GM19395 (cell line): Measurements from ENCODE around the gene NPLOC4.
"Not testable (repeated sequence)": the region's sequence is repeated elsewhere in the genome, so short reads cannot be mapped to it uniquely, and the experiment has no call there.

Experiments
- ATAC-seq: cut with Tn5 transposase; IDR thresholded peaks from one replicate; pipeline ENCODE4 v1.9.1; 2021; ENCODE audit warnings: mild to moderate bottlenecking, moderate library complexity; ENCODE audit not compliant: unreplicated experiment

Gene NPLOC4

GRCh38 chr17:81636505-81637288, at the start of gene NPLOC4, which contains the start of gene TSPAN10:
Gene NPLOC4 (minus strand): TSS chr17:81637112. CDS start chr17:81636930, 182 bp downstream.
Gene TSPAN10 (plus strand): TSS chr17:81637196. CDS start chr17:81642413, 5,217 bp downstream.
- no peak for ATAC-seq

GRCh38 chr17:81686614-81687013, 49.7 kb upstream of the NPLOC4 start:
- ATAC-seq = no peak

- no peak for ATAC-seq
These were observed 48.2 kb upstream of the NPLOC4 start for GRCh38 chr17:81685108-81685507.

- ATAC-seq = no peak
These were observed 47.6 kb upstream of the NPLOC4 start for GRCh38 chr17:81684442-81684911.

GRCh38 chr17:81683584-81684441, 46.9 kb upstream of the NPLOC4 start, which contains the start of the genes ARL16 and HGS:
Gene ARL16 (minus strand): TSS chr17:81683797. CDS start chr17:81683753, 44 bp downstream.
Gene HGS (plus strand): TSS chr17:81684011. CDS start chr17:81684067, 56 bp downstream.
- ATAC-seq = peak; percentile 94

- ATAC-seq = peak; percentile 13
These were observed 46.3 kb upstream of the NPLOC4 start for GRCh38 chr17:81683208-81683583.

- ATAC-seq = no peak
These were observed 45.8 kb upstream of the NPLOC4 start for GRCh38 chr17:81682565-81683207.

GRCh38 chr17:81681672-81682071, 44.8 kb upstream of the NPLOC4 start:
- no peak for ATAC-seq

- ATAC-seq = no peak
These were observed 43.2 kb upstream of the NPLOC4 start for GRCh38 chr17:81680150-81680549.

- no peak for ATAC-seq
These were observed 40.0 kb upstream of the NPLOC4 start for GRCh38 chr17:81676906-81677305.

- not testable (repeated sequence) for ATAC-seq
These were observed 38.8 kb upstream of the NPLOC4 start for GRCh38 chr17:81675515-81676221.

- ATAC-seq = no peak
These were observed 36.8 kb upstream of the NPLOC4 start for GRCh38 chr17:81673561-81674258.

GRCh38 chr17:81672954-81673353, 36.0 kb upstream of the NPLOC4 start:
- ATAC-seq = no peak

- no peak for ATAC-seq
These were observed 35.6 kb upstream of the NPLOC4 start for GRCh38 chr17:81672504-81672903.

GRCh38 chr17:81667754-81668153, 30.8 kb upstream of the NPLOC4 start:
- no peak for ATAC-seq

GRCh38 chr17:81666342-81667191, 29.7 kb upstream of the NPLOC4 start, which contains the start of the genes CCDC137 and OXLD1:
Gene CCDC137 (plus strand): TSS chr17:81666737. CDS start chr17:81666767, 30 bp downstream.
Gene OXLD1 (minus strand): TSS chr17:81666605. CDS start chr17:81666577, 28 bp downstream.
- peak; percentile 91 for ATAC-seq

- no peak for ATAC-seq
These were observed 29.1 kb upstream of the NPLOC4 start for GRCh38 chr17:81666092-81666341.

GRCh38 chr17:81665205-81666091, 28.5 kb upstream of the NPLOC4 start:
- peak; percentile 17 for ATAC-seq
